Naive thymus-derived CD4-positive, alpha-beta T cell (primary cell): ENCODE measurements around the gene TNS3. TPM values are rescaled to one million over a fixed set of nuclear protein-coding genes. Genes with fewer than 3 reads are reported as not detected.

ENCODE experiments used
- ATAC-seq: fragments of 150-1000 bp; cut with Tn5 transposase; 2 replicates; pipeline ENCODE4 v1.10.0; 2021; ENCODE audit warnings: mild to moderate bottlenecking, moderate library complexity
- CTCF ChIA-PET: fragments of 350-600 bp; sonication (Branson Sonifier 250); formaldehyde crosslinking; loops from one replicate; lab custom pipeline; 2021; ENCODE audit warnings: antibody characterized with exemption; lab: Charles Lee
- POLR2A ChIA-PET: fragments of 350-600 bp; sonication (Branson Sonifier 250); formaldehyde crosslinking; loops from one replicate; lab custom pipeline; 2021; ENCODE audit warnings: antibody characterized with exemption, inconsistent platforms; lab: Charles Lee
- DNase-seq, 9 donors: peaks; one replicate each; pipeline versions ENCODE4 v3.0.0 to v3.0.0-alpha.2; 2020 to 2022; ENCODE audit warnings: mixed read lengths in 1 of 9
- H3K27ac ChIP-seq: one replicate; pipeline ENCODE4 v1.7.0; 2013; ENCODE audit warnings: mild to moderate bottlenecking, low read depth, low read length, moderate library complexity
- H3K27me3 ChIP-seq, 2 donors: one replicate each; pipeline ENCODE4 v1.7.0; 2013; ENCODE audit warnings: low read length in 2 of 2, mild to moderate bottlenecking in 2 of 2, moderate library complexity in 2 of 2; ENCODE audit not compliant: control insufficient read depth in 2 of 2, insufficient read depth in 2 of 2
- H3K36me3 ChIP-seq, 3 experiments: 1 replicate in 2 of 3; 2 replicates in 1 of 3; pipeline ENCODE4 v1.7.0; 2013; ENCODE audit warnings: low read length in 3 of 3, mild to moderate bottlenecking in 3 of 3, moderate library complexity in 1 of 3; ENCODE audit not compliant: insufficient read depth in 3 of 3, control insufficient read depth in 2 of 3
- H3K4me1 ChIP-seq, 2 donors: one replicate each; pipeline ENCODE4 v1.7.0; 2013; ENCODE audit warnings: low read length in 2 of 2, mild to moderate bottlenecking in 2 of 2, moderate library complexity in 1 of 2; ENCODE audit not compliant: control insufficient read depth in 2 of 2, insufficient read depth in 2 of 2
- H3K4me3 ChIP-seq: 2 replicates; pipeline ENCODE4 v1.7.0; 2013; ENCODE audit warnings: mild to moderate bottlenecking, low read length
- H3K9me3 ChIP-seq, 3 experiments: 1 replicate in 2 of 3; 2 replicates in 1 of 3; pipeline ENCODE4 v1.7.0; 2013; ENCODE audit warnings: low read length in 3 of 3; ENCODE audit not compliant: control insufficient read depth in 2 of 3
- H3K27ac Mint-ChIP-seq, 9 donors: one replicate each; pipeline ENCODE4 v1.8.0; 2020 to 2022; ENCODE audit warnings: mixed read lengths in 9 of 9, mild to moderate bottlenecking in 8 of 9, moderate library complexity in 5 of 9, inconsistent platforms in 2 of 9
- H3K27me3 Mint-ChIP-seq, 5 donors: one replicate each; pipeline ENCODE4 v1.8.0; 2021 to 2022; ENCODE audit warnings: mixed read lengths in 5 of 5, mild to moderate bottlenecking in 1 of 5
- H3K36me3 Mint-ChIP-seq, 5 donors: one replicate each; pipeline ENCODE4 v1.8.0; 2020 to 2022; ENCODE audit warnings: mixed read lengths in 5 of 5, mild to moderate bottlenecking in 3 of 5, inconsistent platforms in 1 of 5
- H3K4me1 Mint-ChIP-seq, 7 donors: one replicate each; pipeline ENCODE4 v1.8.0; 2020 to 2022; ENCODE audit warnings: mixed read lengths in 7 of 7, mild to moderate bottlenecking in 3 of 7, inconsistent platforms in 1 of 7
- H3K4me3 Mint-ChIP-seq, 10 donors: one replicate each; pipeline ENCODE4 v1.8.0; 2020 to 2022; ENCODE audit warnings: mild to moderate bottlenecking in 10 of 10, mixed read lengths in 10 of 10, moderate library complexity in 6 of 10, inconsistent platforms in 2 of 10
- H3K9me3 Mint-ChIP-seq, 11 donors: one replicate each; pipeline ENCODE4 v1.8.0; 2020 to 2022; ENCODE audit warnings: mixed read lengths in 11 of 11, mild to moderate bottlenecking in 4 of 11, inconsistent platforms in 1 of 11, moderate library complexity in 1 of 11
- intact Hi-C, 2 donors: fragments of 100-400 bp; cut with micrococcal nuclease; formaldehyde crosslinking; loops; one replicate each; pipeline ENCODE4 v1.15.1; 2023
- polyA plus RNA-seq, 2 donors: library from polyadenylated mRNA; unstranded; fragments of 300-500 nt; fragmentation: Illumina TruSeq; gene quantifications; one replicate each; pipeline ENCODE4 v1.2.3, GENCODE V29; 2021
- total RNA-seq, 6 experiments: library from RNA in 5 of 6; stranded (reverse) in 5 of 6; gene quantifications; 1 replicate in 5 of 6; 2 replicates in 1 of 6; pipeline ENCODE4 v1.2.3 and lab custom pipeline; 2021 to 2026

The TNS3 gene
- total and polyA plus RNA-seq, 7 experiments from 2014 or later, result 0.85 to 38.3 (median 2.6) TPM; not detected in 2

DNA sequence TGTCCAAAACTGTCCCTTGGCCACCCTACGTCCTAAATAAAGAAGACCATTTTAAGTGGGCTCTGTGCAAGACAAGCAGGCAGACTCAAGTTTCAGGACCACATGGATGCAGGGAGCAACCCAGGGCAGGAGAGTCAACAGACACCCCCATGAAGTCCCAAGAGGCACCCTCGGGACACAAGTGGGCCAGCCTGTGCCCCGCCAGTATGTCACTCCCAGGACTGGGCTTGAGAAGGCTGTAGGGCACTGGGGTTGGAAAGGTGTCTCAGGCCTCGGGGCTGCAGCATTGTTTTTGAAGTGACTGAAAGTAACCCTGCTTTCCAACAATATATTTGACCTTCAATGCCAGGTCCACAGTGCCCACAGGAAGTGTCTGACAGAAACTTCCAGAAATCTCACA is 157.4 kb downstream of the TNS3 start:
- H3K27me3 ChIP-seq, result no peaks in the 10 kb centered on the region
- DNase-seq (no peak), ATAC-seq (no peak)
- H3K9me3 ChIP-seq, result no peaks in the 10 kb centered on the region
- no peaks in the 10 kb centered on the region for H3K36me3 Mint-ChIP-seq
- peaks cover 0 to 13% (median 2%) of the 10 kb centered on the region in 11 donors for H3K9me3 Mint-ChIP-seq
- no peak overlapping the region for H3K4me3 ChIP-seq
- H3K27ac ChIP-seq, result no peak overlapping the region
- H3K36me3 ChIP-seq, result no peaks in the 10 kb centered on the region
- intact Hi-C loops, result no loop called here
- ChIA-PET POLR2A (no interaction called here), CTCF (no interaction called here)
- no peaks in the 10 kb centered on the region for H3K4me1 Mint-ChIP-seq
- H3K4me1 ChIP-seq, result no peaks in the 10 kb centered on the region
- H3K27ac Mint-ChIP-seq, result no peak overlapping the region
- no peak overlapping the region for H3K4me3 Mint-ChIP-seq
- peaks cover 0 to 4% (median 0%) of the 10 kb centered on the region in 5 donors for H3K27me3 Mint-ChIP-seq

DNA sequence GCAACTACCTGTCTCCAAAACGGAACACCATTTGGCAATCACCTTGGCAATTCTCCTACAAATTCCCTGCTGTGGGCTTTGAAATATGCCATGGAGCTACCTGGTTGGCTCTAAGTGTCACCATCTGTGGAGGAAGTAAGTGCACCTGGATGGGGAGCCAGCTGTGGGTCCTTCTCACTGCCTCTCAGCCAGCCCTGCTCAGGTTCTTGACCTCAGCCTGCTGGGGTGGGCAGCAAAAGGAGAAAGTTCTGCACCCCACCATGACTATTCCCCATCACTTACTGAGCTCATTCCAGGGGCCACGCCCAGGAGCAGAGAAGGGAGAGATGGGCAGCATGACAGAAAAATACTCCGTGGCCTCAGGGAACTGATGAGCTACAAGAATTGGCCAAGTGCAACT is 158.7 kb downstream of the TNS3 start:
- ChIA-PET POLR2A (no interaction called here), CTCF (interaction anchor here (0.6 kb wide), 1 partner anchor 1332 kb away, joined by 5 read pairs; no protein-coding TSS in a partner anchor)
- Mint-ChIP-seq H3K4me3 (no peak overlapping the region), H3K27ac (no peak overlapping the region), H3K9me3 (peaks cover 0 to 14% (median 2%) of the 10 kb centered on the region in 11 donors), H3K27me3 (peaks cover 0 to 4% (median 0%) of the 10 kb centered on the region in 5 donors), H3K4me1 (no peaks in the 10 kb centered on the region), H3K36me3 (no peaks in the 10 kb centered on the region)
- no peak for ATAC-seq
- Histone ChIP-seq H3K4me1 (no peaks in the 10 kb centered on the region), H3K36me3 (no peaks in the 10 kb centered on the region), H3K4me3 (no peak overlapping the region), H3K9me3 (no peaks in the 10 kb centered on the region), H3K27ac (no peak overlapping the region), H3K27me3 (no peaks in the 10 kb centered on the region)
- intact Hi-C loops, result no loop called here
- no peak for DNase-seq

DNA sequence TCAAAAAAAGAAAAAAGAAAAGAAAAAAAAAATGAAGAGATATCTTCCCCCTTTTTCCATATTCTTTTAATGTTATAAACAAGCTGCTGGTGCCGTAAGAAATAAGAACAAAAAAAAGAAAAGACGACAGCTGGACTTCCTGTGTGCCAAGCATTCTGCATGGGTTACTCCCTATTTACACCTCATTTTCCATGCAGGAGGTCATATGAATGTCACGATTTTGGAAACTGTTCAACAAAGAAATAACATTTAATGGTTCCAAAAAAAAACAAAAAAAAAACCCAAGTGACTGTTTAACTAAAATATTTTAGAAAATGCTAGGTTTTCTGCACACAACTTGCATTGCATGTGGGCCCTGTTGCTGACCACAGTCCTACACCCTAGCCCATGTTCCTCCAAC is 159.3 kb downstream of the TNS3 start:
- H3K27me3 Mint-ChIP-seq, result peaks cover 0 to 4% (median 0%) of the 10 kb centered on the region in 5 donors
- no peaks in the 10 kb centered on the region for H3K27me3 ChIP-seq
- intact Hi-C loops, result no loop called here
- no peak overlapping the region for H3K27ac ChIP-seq
- H3K4me1 ChIP-seq, result no peaks in the 10 kb centered on the region
- no peak overlapping the region for H3K27ac Mint-ChIP-seq
- DNase-seq, result no peak
- H3K9me3 ChIP-seq, result no peaks in the 10 kb centered on the region
- peaks cover 0 to 14% (median 2%) of the 10 kb centered on the region in 11 donors for H3K9me3 Mint-ChIP-seq
- H3K36me3 ChIP-seq, result no peaks in the 10 kb centered on the region
- POLR2A ChIA-PET, result no interaction called here
- no peak overlapping the region for H3K4me3 ChIP-seq
- CTCF ChIA-PET, result interaction anchor here (0.6 kb wide), 1 partner anchor 1332 kb away, joined by 5 read pairs; no protein-coding TSS in a partner anchor
- no peak overlapping the region for H3K4me3 Mint-ChIP-seq
- ATAC-seq, result no peak
- no peaks in the 10 kb centered on the region for H3K36me3 Mint-ChIP-seq
- no peaks in the 10 kb centered on the region for H3K4me1 Mint-ChIP-seq

- H3K4me1 Mint-ChIP-seq, result no peaks in the 10 kb centered on the region
- no peaks in the 10 kb centered on the region for H3K36me3 Mint-ChIP-seq
- no peaks in the 10 kb centered on the region for H3K9me3 ChIP-seq
- H3K4me3 Mint-ChIP-seq, result no peak overlapping the region
- H3K27ac Mint-ChIP-seq, result no peak overlapping the region
- no peaks in the 10 kb centered on the region for H3K27me3 ChIP-seq
- no peak for DNase-seq
- peaks cover 0 to 14% (median 2%) of the 10 kb centered on the region in 11 donors for H3K9me3 Mint-ChIP-seq
- no peak overlapping the region for H3K4me3 ChIP-seq
- intact Hi-C loops, result no loop called here
- H3K27ac ChIP-seq, result no peak overlapping the region
- ChIA-PET POLR2A (no interaction called here), CTCF (no interaction called here)
- H3K36me3 ChIP-seq, result no peaks in the 10 kb centered on the region
- no peak for ATAC-seq
- H3K4me1 ChIP-seq, result no peaks in the 10 kb centered on the region
- H3K27me3 Mint-ChIP-seq, result peaks cover 0 to 4% (median 0%) of the 10 kb centered on the region in 5 donors
Observed at GRCh38 chr7:47421456-47421855, 160.5 kb downstream of the TNS3 start.

DNA sequence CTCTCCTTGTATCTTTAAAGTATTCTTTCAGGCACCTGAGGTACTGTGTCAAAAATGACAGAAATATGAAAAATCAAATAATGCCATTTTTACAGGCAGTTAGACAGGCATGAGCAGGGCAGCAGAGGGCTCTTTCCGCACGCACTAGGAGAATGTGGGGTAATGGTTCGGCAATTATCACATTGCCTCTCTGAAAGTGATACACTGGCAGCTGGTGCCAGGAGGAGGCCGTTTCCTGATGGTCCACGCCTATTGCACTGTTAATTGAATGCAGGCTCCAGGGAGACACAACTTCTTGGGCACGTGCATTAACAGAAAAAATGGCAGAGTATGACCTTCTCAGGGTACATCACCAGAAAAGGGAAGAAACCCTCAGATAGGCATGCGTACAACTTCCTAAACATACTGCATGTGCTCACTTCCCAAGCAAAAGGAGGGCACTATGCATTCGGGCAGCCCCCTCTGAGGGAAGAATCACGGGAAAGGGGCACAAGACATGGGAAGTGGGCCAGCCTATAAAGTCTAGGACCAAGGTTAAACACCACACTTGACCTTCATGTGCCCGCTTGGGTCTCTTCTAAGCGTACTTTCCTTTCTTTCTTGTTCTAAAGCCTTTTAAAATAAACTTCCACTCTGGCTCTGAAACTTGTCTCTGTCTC is 161.7 kb downstream of the TNS3 start:
- H3K9me3 Mint-ChIP-seq, result peaks cover 0 to 14% (median 2%) of the 10 kb centered on the region in 11 donors
- peaks cover 0 to 4% (median 0%) of the 10 kb centered on the region in 5 donors for H3K27me3 Mint-ChIP-seq
- no peaks in the 10 kb centered on the region for H3K9me3 ChIP-seq
- H3K4me1 ChIP-seq, result no peaks in the 10 kb centered on the region
- H3K4me3 Mint-ChIP-seq, result no peak overlapping the region
- no peak overlapping the region for H3K27ac Mint-ChIP-seq
- no peak overlapping the region for H3K4me3 ChIP-seq
- ATAC-seq (no peak), DNase-seq (no peak)
- H3K4me1 Mint-ChIP-seq, result no peaks in the 10 kb centered on the region
- no peaks in the 10 kb centered on the region for H3K27me3 ChIP-seq
- no peak overlapping the region for H3K27ac ChIP-seq
- intact Hi-C loops, result no loop called here
- POLR2A ChIA-PET, result no interaction called here
- no peaks in the 10 kb centered on the region for H3K36me3 ChIP-seq
- CTCF ChIA-PET, result no interaction called here
- no peaks in the 10 kb centered on the region for H3K36me3 Mint-ChIP-seq

- Mint-ChIP-seq H3K27ac (no peak overlapping the region), H3K27me3 (peaks cover 0 to 4% (median 0%) of the 10 kb centered on the region in 5 donors), H3K36me3 (no peaks in the 10 kb centered on the region), H3K9me3 (peaks cover 0 to 14% (median 2%) of the 10 kb centered on the region in 11 donors), H3K4me3 (no peak overlapping the region), H3K4me1 (no peaks in the 10 kb centered on the region)
- Histone ChIP-seq H3K4me1 (no peaks in the 10 kb centered on the region), H3K9me3 (no peaks in the 10 kb centered on the region), H3K27ac (no peak overlapping the region), H3K36me3 (no peaks in the 10 kb centered on the region), H3K27me3 (no peaks in the 10 kb centered on the region), H3K4me3 (no peak overlapping the region)
- DNase-seq (no peak), ATAC-seq (no peak)
- ChIA-PET CTCF (no interaction called here), POLR2A (no interaction called here)
- intact Hi-C loops, result no loop called here
Observed at GRCh38 chr7:47419471-47419870, 162.4 kb downstream of the TNS3 start.
